ENCODE measurements around the gene SERTM1.

DNA sequence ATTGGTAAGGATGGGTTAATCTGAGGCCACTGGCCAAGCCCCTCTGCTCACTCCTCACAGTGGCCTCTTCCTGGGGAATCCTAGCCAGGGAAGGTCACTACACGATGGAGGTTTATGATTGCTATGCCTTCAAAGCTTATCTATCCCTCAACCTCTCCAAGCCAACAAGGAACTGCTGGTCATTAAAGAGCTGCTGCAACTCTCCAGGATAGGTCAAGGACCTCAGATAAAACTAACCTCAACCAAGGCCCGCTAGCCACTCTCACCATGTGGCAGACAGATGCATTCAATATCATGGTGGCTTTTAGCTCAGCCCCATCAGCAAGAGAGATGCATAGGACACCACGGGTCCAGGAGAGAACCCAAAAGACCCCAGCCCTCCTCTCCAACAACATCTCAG is 71.6 kb downstream of the SERTM1 start:
- TF ChIP-seq, protein P1, sequence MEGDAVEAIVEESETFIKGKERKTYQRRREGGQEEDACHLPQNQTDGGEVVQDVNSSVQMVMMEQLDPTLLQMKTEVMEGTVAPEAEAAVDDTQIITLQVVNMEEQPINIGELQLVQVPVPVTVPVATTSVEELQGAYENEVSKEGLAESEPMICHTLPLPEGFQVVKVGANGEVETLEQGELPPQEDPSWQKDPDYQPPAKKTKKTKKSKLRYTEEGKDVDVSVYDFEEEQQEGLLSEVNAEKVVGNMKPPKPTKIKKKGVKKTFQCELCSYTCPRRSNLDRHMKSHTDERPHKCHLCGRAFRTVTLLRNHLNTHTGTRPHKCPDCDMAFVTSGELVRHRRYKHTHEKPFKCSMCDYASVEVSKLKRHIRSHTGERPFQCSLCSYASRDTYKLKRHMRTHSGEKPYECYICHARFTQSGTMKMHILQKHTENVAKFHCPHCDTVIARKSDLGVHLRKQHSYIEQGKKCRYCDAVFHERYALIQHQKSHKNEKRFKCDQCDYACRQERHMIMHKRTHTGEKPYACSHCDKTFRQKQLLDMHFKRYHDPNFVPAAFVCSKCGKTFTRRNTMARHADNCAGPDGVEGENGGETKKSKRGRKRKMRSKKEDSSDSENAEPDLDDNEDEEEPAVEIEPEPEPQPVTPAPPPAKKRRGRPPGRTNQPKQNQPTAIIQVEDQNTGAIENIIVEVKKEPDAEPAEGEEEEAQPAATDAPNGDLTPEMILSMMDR (IDR thresholded peaks at IDR 0.05; ENCODE audit: low read depth, low read length, missing input control) = no peak
- TF ChIP-seq RAD21 (IDR thresholded peaks at IDR 0.05) (no peak), EGR1 (IDR thresholded peaks at IDR 0.05; ENCODE audit: low read depth in 2 of 2) (no peak)
- TF ChIP-seq, protein P2, sequence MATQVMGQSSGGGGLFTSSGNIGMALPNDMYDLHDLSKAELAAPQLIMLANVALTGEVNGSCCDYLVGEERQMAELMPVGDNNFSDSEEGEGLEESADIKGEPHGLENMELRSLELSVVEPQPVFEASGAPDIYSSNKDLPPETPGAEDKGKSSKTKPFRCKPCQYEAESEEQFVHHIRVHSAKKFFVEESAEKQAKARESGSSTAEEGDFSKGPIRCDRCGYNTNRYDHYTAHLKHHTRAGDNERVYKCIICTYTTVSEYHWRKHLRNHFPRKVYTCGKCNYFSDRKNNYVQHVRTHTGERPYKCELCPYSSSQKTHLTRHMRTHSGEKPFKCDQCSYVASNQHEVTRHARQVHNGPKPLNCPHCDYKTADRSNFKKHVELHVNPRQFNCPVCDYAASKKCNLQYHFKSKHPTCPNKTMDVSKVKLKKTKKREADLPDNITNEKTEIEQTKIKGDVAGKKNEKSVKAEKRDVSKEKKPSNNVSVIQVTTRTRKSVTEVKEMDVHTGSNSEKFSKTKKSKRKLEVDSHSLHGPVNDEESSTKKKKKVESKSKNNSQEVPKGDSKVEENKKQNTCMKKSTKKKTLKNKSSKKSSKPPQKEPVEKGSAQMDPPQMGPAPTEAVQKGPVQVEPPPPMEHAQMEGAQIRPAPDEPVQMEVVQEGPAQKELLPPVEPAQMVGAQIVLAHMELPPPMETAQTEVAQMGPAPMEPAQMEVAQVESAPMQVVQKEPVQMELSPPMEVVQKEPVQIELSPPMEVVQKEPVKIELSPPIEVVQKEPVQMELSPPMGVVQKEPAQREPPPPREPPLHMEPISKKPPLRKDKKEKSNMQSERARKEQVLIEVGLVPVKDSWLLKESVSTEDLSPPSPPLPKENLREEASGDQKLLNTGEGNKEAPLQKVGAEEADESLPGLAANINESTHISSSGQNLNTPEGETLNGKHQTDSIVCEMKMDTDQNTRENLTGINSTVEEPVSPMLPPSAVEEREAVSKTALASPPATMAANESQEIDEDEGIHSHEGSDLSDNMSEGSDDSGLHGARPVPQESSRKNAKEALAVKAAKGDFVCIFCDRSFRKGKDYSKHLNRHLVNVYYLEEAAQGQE (IDR thresholded peaks at IDR 0.05) = no peak
